ENCODE measurements around the gene PGPEP1. TPM values are rescaled to one million over a fixed set of nuclear protein-coding genes. Genes with fewer than 3 reads are reported as not detected.

Gene PGPEP1
- total and polyA plus RNA-seq, 10 of the 15 experiments (the other 5 are each of a cell fraction or from before 2014, with no cell fraction given) = 13.8 to 39.4 (median 17.0) TPM

GRCh38 chr19:18392417-18392816, 52.0 kb downstream of the PGPEP1 start:
- peak; percentile 16; the same call in 1 of the 3 replicates for ATAC-seq

More at GRCh38 chr19:18392417-18392816, 52.0 kb downstream of the PGPEP1 start:
- Histone ChIP-seq H3K4me1 (ENCODE audit: control insufficient read depth, insufficient read depth, low read length) (peaks cover 31% of the 10 kb centered on the region), H3K79me2 (ENCODE audit: control insufficient read depth, insufficient read depth, low read length) (no peaks in the 10 kb centered on the region), H2AFZ (ENCODE audit: control insufficient read depth, low read depth, low read length) (no peak overlapping the region; the same call in 1 of the 2 replicates), H3K9me3 (replicated peaks; ENCODE audit: control insufficient read depth, insufficient read depth, low read length) (no peaks in the 10 kb centered on the region; the same call in 2 of the 3 replicates), H4K20me1 (ENCODE audit: control insufficient read depth, insufficient read depth) (no peaks in the 10 kb centered on the region), H3K4me2 (ENCODE audit: control insufficient read depth, insufficient read depth) (peak overlapping the region; percentile 26), H3K36me3 (ENCODE audit: control insufficient read depth in 2 of 2, insufficient read depth in 2 of 2, low read length in 1 of 2) (no peaks in the 10 kb centered on the region), H3K9ac (ENCODE audit: control insufficient read depth, insufficient read depth, low read length) (no peak overlapping the region), H3K27ac (ENCODE audit: control insufficient read depth, insufficient read depth) (no peak overlapping the region), H3K4me3 (no peak overlapping the region), H3K27me3 (replicated peaks in 1 of 2; ENCODE audit: control insufficient read depth in 2 of 2, insufficient read depth in 2 of 2, low read length in 1 of 2) (no peaks in the 10 kb centered on the region; a peak in 1 of 4 replicates)
- POLR2A ChIA-PET = interaction anchor here (1.0 to 2.0 kb wide), 2 partner anchors 25 to 57 kb away, joined by 3 to 9 read pairs; no protein-coding TSS in a partner anchor
- intact Hi-C loops (cut with micrococcal nuclease; ENCODE audit: unreplicated experiment) = no loop called here
- RAD21 ChIA-PET (ENCODE audit: unreplicated experiment) = interaction anchor here (0.8 to 5.5 kb wide), 3 partner anchors 20 to 43 kb away, joined by 3 to 63 read pairs (median 4); no protein-coding TSS in a partner anchor
- in situ Hi-C loops (cut with MboI) = no loop called here
- 2% methylated on average over 11 of the region's 11 CpGs for WGBS (ENCODE audit: insufficient coverage, insufficient replicate concordance, low lambda C conversion rate, missing lambda C conversion rate)
- SMC1A ChIA-PET (ENCODE audit: uncharacterized antibody, unreplicated experiment) = interaction anchor here (0.6 to 1.0 kb wide), 4 partner anchors 24 to 207 kb away, joined by 3 read pairs; no protein-coding TSS in a partner anchor
- CTCF ChIA-PET = interaction anchor here (1.7 to 9.4 kb wide), 4 partner anchors 8 to 113 kb away, joined by 7 to 144 read pairs (median 58); partner anchors contain the start of gene LRRC25
- no peak for FAIRE-seq
- no peak for DNase-seq (ENCODE audit: low read depth, low spot score)
- TF ChIP-seq ZBTB40 (IDR thresholded peaks at IDR 0.05; ENCODE audit: borderline replicate concordance) = no peak
- no peak for TF ChIP-seq GATAD2B (conservative IDR thresholded peaks at IDR 0.05; ENCODE audit: low read depth)
- TF ChIP-seq NR2F1 (conservative IDR thresholded peaks at IDR 0.05) = no peak
- TF ChIP-seq BHLHE40 (IDR thresholded peaks at IDR 0.05; ENCODE audit: borderline replicate concordance in 1 of 2, low read depth in 2 of 2, low read length in 1 of 2) = peak; percentile 81 to 82; a peak in 3 of 4 replicates
- no peak for TF ChIP-seq MAX (IDR thresholded peaks at IDR 0.05; ENCODE audit: low read depth, low read length)
- TF ChIP-seq EED (IDR thresholded peaks at IDR 0.05; ENCODE audit: low read depth) = 0 out of 2 replicates have a peak, but pooled peaks have one; percentile 11
- peak; percentile 30; the same call in 1 of the 2 replicates for TF ChIP-seq RUNX3 (IDR thresholded peaks at IDR 0.05; ENCODE audit: low read length)
- TF ChIP-seq USF2 (IDR thresholded peaks at IDR 0.05; ENCODE audit: borderline replicate concordance, low read depth, low read length) = no peak
- 0 out of 3 replicates have a peak, but pooled peaks have one; percentile 22 for TF ChIP-seq POU2F2 (IDR thresholded peaks at IDR 0.05; ENCODE audit: borderline replicate concordance, low read depth, low read length)
- BruUV-seq (replicated peaks) = no TSS peak
